Measurements from ENCODE around the gene SNAPC4. TPM values are rescaled to one million over a fixed set of nuclear protein-coding genes. Genes with fewer than 3 reads are reported as not detected.

Gene SNAPC4
- total RNA-seq, 1 experiment from 2014 or later = 7.5 TPM

- TF ChIP-seq EZH2phosphoT487 (IDR thresholded peaks at IDR 0.05; ENCODE audit: borderline replicate concordance, low read length) (no peak), EZH2 (IDR thresholded peaks at IDR 0.05; ENCODE audit: low read length, unreplicated experiment) (no peak), CTCF (conservative IDR thresholded peaks at IDR 0.05; ENCODE audit: low read depth, low read length) (no peak)
- DNase-seq = no peak
- ChIA-PET CTCF (no interaction called here), POLR2A (ENCODE audit: unreplicated experiment) (no interaction called here)
- no peaks in the 10 kb centered on the region for H3F3A ChIP-seq (ENCODE audit: low read length, unreplicated experiment)
- no peaks in the 10 kb centered on the region for H3K27me3 ChIP-seq (ENCODE audit: low read length)
- H3K4me1 ChIP-seq (ENCODE audit: insufficient read depth, low read length) = no peaks in the 10 kb centered on the region
- no peaks in the 10 kb centered on the region for H4K20me1 ChIP-seq (ENCODE audit: low read length)
- BruUV-seq (replicated peaks) = no TSS peak
- no peak overlapping the region for H3K9ac ChIP-seq (ENCODE audit: low read length)
- no peaks in the 10 kb centered on the region for H3K9me2 ChIP-seq (replicated peaks; ENCODE audit: low read length)
- H2AFZ ChIP-seq (ENCODE audit: low read length) = no peak overlapping the region
- H3K4me2 ChIP-seq (ENCODE audit: low read length) = no peak overlapping the region
- H3K27ac ChIP-seq (ENCODE audit: low read length) = no peak overlapping the region
- no peaks in the 10 kb centered on the region for H3K79me2 ChIP-seq (ENCODE audit: low read length)
- no peaks in the 10 kb centered on the region for H3K36me3 ChIP-seq (ENCODE audit: low read depth, low read length)
- intact Hi-C loops (cut with micrococcal nuclease) = no loop called here
- no peak for ATAC-seq
- H3K9me3 ChIP-seq (ENCODE audit: low read length) = no peaks in the 10 kb centered on the region
- no peak overlapping the region for H3K4me3 ChIP-seq (ENCODE audit: low read length)
These were observed 22.4 kb downstream of the SNAPC4 start for GRCh38 chr9:136377341-136378169.

DNA sequence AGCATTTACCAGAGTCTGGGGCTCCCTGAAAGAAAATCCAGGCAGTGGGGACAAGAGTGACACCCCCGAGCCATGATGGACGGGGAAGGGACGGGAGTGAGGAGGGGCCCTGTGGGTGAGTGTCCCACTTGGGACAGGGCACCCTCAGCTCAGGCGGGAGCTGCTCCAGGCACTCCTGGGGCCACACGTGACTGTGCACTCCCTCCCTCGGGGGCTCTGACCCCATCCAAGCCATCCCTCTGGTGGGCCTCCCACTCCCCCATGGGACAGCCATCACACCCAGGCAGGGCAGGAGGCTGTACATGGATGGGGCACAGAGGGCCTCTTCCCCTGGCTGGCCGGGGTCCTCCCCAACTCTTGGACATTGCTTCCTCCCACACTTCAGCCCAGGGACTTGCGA lies 23.5 kb downstream of the SNAPC4 start:
- Histone ChIP-seq H3K79me2 (ENCODE audit: low read length) (no peaks in the 10 kb centered on the region), H3K27ac (ENCODE audit: low read length) (no peak overlapping the region), H3K9ac (ENCODE audit: low read length) (no peak overlapping the region), H3K4me1 (ENCODE audit: insufficient read depth, low read length) (no peaks in the 10 kb centered on the region), H3K9me2 (replicated peaks; ENCODE audit: low read length) (no peaks in the 10 kb centered on the region), H3K36me3 (ENCODE audit: low read depth, low read length) (no peaks in the 10 kb centered on the region), H3K4me2 (ENCODE audit: low read length) (no peak overlapping the region), H3F3A (ENCODE audit: low read length, unreplicated experiment) (no peaks in the 10 kb centered on the region), H2AFZ (ENCODE audit: low read length) (no peak overlapping the region), H3K27me3 (ENCODE audit: low read length) (no peaks in the 10 kb centered on the region), H3K9me3 (ENCODE audit: low read length) (no peaks in the 10 kb centered on the region), H3K4me3 (ENCODE audit: low read length) (no peak overlapping the region), H4K20me1 (ENCODE audit: low read length) (no peaks in the 10 kb centered on the region)
- no TSS peak for BruUV-seq (replicated peaks)
- intact Hi-C loops (cut with micrococcal nuclease) = no loop called here
- ChIA-PET CTCF (interaction anchor here (0.5 kb wide), 1 partner anchor 10 kb away, joined by 3 read pairs; no protein-coding TSS in a partner anchor), POLR2A (ENCODE audit: unreplicated experiment) (no interaction called here)
- no peak for DNase-seq
- no peak for TF ChIP-seq EZH2phosphoT487 (IDR thresholded peaks at IDR 0.05; ENCODE audit: borderline replicate concordance, low read length)
- no peak for TF ChIP-seq CTCF (conservative IDR thresholded peaks at IDR 0.05; ENCODE audit: low read depth, low read length)
- no peak for TF ChIP-seq EZH2 (IDR thresholded peaks at IDR 0.05; ENCODE audit: low read length, unreplicated experiment)
- ATAC-seq = no peak

DNA sequence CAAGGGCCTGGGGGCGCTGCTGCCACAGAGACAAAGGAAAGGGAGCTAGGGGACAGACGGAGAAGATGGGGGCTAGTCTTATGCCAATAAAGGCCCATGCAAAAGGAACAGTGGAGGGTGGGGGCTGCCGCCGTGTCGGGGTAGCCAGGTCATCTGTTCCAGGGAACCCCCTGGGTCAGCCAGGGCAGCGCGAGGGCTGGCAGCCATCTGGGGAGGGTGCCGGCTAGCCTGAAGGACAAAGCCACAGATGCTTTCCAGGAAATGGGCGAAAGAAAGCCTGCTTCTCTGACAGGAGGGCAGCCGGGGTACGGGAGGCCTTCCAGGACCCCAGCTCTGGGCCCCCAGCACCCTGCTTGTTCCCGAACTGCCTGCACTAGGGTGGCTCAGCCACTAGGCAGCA lies 24.9 kb downstream of the SNAPC4 start:
- no peak overlapping the region for H3K9ac ChIP-seq (ENCODE audit: low read length)
- ChIA-PET CTCF (no interaction called here), POLR2A (ENCODE audit: unreplicated experiment) (no interaction called here)
- no peaks in the 10 kb centered on the region for H3K27me3 ChIP-seq (ENCODE audit: low read length)
- H3K4me1 ChIP-seq (ENCODE audit: insufficient read depth, low read length) = no peaks in the 10 kb centered on the region
- DNase-seq = no peak
- no peaks in the 10 kb centered on the region for H3F3A ChIP-seq (ENCODE audit: low read length, unreplicated experiment)
- H4K20me1 ChIP-seq (ENCODE audit: low read length) = no peaks in the 10 kb centered on the region
- no peak overlapping the region for H3K4me3 ChIP-seq (ENCODE audit: low read length)
- no peak overlapping the region for H3K4me2 ChIP-seq (ENCODE audit: low read length)
- no peak overlapping the region for H3K27ac ChIP-seq (ENCODE audit: low read length)
- H2AFZ ChIP-seq (ENCODE audit: low read length) = no peak overlapping the region
- TF ChIP-seq EZH2phosphoT487 (IDR thresholded peaks at IDR 0.05; ENCODE audit: borderline replicate concordance, low read length) (no peak), CTCF (conservative IDR thresholded peaks at IDR 0.05; ENCODE audit: low read depth, low read length) (no peak), EZH2 (IDR thresholded peaks at IDR 0.05; ENCODE audit: low read length, unreplicated experiment) (no peak)
- no peaks in the 10 kb centered on the region for H3K36me3 ChIP-seq (ENCODE audit: low read depth, low read length)
- no peaks in the 10 kb centered on the region for H3K79me2 ChIP-seq (ENCODE audit: low read length)
- H3K9me3 ChIP-seq (ENCODE audit: low read length) = no peaks in the 10 kb centered on the region
- intact Hi-C loops (cut with micrococcal nuclease) = no loop called here
- no peak for ATAC-seq
- no peaks in the 10 kb centered on the region for H3K9me2 ChIP-seq (replicated peaks; ENCODE audit: low read length)
- BruUV-seq (replicated peaks) = no TSS peak
